ENCODE results near the gene SPRR1A.

DNA sequence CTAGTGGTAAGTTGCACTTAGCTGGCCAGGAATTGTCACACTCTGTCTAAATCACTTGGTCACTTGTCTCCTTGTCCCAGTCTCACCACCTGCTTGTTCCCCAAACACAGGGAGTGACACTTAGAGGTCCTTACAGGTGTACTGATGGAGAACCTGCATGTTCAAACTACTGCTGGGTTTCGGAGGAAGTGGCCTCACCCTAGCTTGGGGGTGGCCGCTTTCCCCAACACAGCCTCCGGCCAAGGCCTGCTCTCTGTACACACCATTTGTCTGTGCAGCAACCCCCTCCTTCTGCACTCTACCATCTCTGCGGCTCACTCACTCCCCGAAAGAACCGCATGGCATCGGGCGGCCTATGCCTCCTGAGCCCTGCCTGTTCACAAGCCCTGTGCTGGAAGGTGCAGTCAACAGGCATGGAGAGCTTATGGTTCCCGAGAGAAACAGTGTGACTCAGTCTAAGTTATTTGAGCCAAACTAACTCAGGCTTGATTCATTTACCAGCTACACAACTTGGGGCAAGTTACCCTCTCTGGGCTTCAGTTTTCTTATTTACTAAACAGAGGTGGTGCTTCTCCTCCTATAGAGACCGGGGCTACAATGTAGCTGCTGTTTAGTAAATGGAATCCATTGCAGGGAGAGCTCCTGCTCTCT, 24.0 kb upstream of the SPRR1A start:
- TF ChIP-seq NFIC (IDR thresholded peaks at IDR 0.05): no peak
- TF ChIP-seq, protein P1, sequence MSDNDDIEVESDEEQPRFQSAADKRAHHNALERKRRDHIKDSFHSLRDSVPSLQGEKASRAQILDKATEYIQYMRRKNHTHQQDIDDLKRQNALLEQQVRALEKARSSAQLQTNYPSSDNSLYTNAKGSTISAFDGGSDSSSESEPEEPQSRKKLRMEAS (IDR thresholded peaks at IDR 0.05): no peak
- TF ChIP-seq EGR1 (IDR thresholded peaks at IDR 0.05): no peak
- TF ChIP-seq, protein P2, sequence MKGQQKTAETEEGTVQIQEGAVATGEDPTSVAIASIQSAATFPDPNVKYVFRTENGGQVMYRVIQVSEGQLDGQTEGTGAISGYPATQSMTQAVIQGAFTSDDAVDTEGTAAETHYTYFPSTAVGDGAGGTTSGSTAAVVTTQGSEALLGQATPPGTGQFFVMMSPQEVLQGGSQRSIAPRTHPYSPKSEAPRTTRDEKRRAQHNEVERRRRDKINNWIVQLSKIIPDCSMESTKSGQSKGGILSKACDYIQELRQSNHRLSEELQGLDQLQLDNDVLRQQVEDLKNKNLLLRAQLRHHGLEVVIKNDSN (IDR thresholded peaks at IDR 0.05): no peak
- TF ChIP-seq, protein P3, sequence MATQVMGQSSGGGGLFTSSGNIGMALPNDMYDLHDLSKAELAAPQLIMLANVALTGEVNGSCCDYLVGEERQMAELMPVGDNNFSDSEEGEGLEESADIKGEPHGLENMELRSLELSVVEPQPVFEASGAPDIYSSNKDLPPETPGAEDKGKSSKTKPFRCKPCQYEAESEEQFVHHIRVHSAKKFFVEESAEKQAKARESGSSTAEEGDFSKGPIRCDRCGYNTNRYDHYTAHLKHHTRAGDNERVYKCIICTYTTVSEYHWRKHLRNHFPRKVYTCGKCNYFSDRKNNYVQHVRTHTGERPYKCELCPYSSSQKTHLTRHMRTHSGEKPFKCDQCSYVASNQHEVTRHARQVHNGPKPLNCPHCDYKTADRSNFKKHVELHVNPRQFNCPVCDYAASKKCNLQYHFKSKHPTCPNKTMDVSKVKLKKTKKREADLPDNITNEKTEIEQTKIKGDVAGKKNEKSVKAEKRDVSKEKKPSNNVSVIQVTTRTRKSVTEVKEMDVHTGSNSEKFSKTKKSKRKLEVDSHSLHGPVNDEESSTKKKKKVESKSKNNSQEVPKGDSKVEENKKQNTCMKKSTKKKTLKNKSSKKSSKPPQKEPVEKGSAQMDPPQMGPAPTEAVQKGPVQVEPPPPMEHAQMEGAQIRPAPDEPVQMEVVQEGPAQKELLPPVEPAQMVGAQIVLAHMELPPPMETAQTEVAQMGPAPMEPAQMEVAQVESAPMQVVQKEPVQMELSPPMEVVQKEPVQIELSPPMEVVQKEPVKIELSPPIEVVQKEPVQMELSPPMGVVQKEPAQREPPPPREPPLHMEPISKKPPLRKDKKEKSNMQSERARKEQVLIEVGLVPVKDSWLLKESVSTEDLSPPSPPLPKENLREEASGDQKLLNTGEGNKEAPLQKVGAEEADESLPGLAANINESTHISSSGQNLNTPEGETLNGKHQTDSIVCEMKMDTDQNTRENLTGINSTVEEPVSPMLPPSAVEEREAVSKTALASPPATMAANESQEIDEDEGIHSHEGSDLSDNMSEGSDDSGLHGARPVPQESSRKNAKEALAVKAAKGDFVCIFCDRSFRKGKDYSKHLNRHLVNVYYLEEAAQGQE (IDR thresholded peaks at IDR 0.05; ENCODE audit: low read depth): no peak
- no peak for TF ChIP-seq YY1 (IDR thresholded peaks at IDR 0.05; ENCODE audit: low read depth)
